ENCODE data around the gene CSTF1.

CSTF1 gene

GRCh38 chr20:56372850-56373249, 19.6 kb upstream of the CSTF1 start:
- Histone ChIP-seq H3K27me3 (ENCODE audit: low read depth, low read length) (no peaks in the 10 kb centered on the region), H3K36me3 (ENCODE audit: control insufficient read depth in 1 of 2, insufficient read depth in 2 of 2, low read length in 2 of 2) (peaks cover 5 to 6% of the 10 kb centered on the region in 2 donors), H3K9me3 (ENCODE audit: control insufficient read depth in 1 of 2, low read length in 2 of 2) (no peaks in the 10 kb centered on the region), H3K4me3 (ENCODE audit: low read depth in 1 of 2, low read length in 2 of 2) (no peak overlapping the region), H3K27ac (ENCODE audit: low read length) (no peak overlapping the region), H3K4me1 (ENCODE audit: control insufficient read depth in 1 of 2, insufficient read depth in 2 of 2, low read length in 2 of 2) (no peaks in the 10 kb centered on the region)

DNA sequence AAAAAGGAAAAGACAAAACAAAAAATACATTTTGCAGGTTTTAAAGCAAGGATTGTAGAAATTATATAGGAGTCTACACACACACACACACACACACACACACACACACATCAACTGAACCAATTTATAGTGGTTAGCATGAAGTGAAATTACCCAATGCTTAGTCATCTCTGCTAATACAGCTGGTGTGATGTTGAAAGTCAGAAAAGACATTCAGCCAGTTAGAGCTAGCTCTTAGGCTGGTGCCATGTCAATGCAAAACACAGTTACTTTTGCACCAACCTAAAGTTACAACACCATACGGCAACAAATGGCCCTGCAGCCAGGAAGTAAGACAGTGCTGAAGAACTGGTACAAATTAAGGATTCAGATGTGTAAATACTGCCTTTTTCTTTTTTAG, 18.5 kb upstream of the CSTF1 start:
- Histone ChIP-seq H3K9me3 (ENCODE audit: control insufficient read depth in 1 of 2, low read length in 2 of 2) (no peaks in the 10 kb centered on the region), H3K4me1 (ENCODE audit: control insufficient read depth in 1 of 2, insufficient read depth in 2 of 2, low read length in 2 of 2) (no peaks in the 10 kb centered on the region), H3K27ac (ENCODE audit: low read length) (no peak overlapping the region), H3K4me3 (ENCODE audit: low read depth in 1 of 2, low read length in 2 of 2) (no peak overlapping the region), H3K27me3 (ENCODE audit: low read depth, low read length) (no peaks in the 10 kb centered on the region), H3K36me3 (ENCODE audit: control insufficient read depth in 1 of 2, insufficient read depth in 2 of 2, low read length in 2 of 2) (peaks cover 4 to 5% of the 10 kb centered on the region in 2 donors)

DNA sequence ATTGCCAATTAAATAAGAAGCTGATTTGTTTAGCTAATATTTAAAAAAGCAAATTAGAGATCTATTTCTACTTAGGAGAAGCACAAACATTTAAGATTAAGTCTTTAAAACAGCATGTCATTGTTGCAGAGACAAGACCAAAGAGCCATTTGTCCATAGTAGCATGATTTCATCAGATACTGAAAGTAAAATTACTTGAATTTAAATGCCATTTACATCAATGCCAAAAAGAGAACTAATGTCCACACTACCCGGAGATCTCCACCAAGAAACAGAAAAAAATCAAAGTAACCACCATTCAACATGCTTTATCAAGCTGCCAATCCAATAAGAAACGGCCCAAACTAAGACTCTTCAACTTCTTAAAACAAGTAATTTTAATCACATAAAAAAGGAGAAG, 16.1 kb upstream of the CSTF1 start:
- no peaks in the 10 kb centered on the region for H3K9me3 ChIP-seq (ENCODE audit: control insufficient read depth in 1 of 2, low read length in 2 of 2)
- H3K36me3 ChIP-seq (ENCODE audit: control insufficient read depth in 1 of 2, insufficient read depth in 2 of 2, low read length in 2 of 2): peaks cover 0 to 5% of the 10 kb centered on the region in 2 donors
- H3K27me3 ChIP-seq (ENCODE audit: low read depth, low read length): no peaks in the 10 kb centered on the region
- no peak overlapping the region for H3K4me3 ChIP-seq (ENCODE audit: low read depth in 1 of 2, low read length in 2 of 2)
- H3K27ac ChIP-seq (ENCODE audit: low read length): no peak overlapping the region
- H3K4me1 ChIP-seq (ENCODE audit: control insufficient read depth in 1 of 2, insufficient read depth in 2 of 2, low read length in 2 of 2): no peaks in the 10 kb centered on the region

- Histone ChIP-seq H3K27me3 (ENCODE audit: low read depth, low read length) (no peaks in the 10 kb centered on the region), H3K27ac (ENCODE audit: low read length) (no peak overlapping the region), H3K36me3 (ENCODE audit: control insufficient read depth in 1 of 2, insufficient read depth in 2 of 2, low read length in 2 of 2) (no peaks in the 10 kb centered on the region), H3K9me3 (ENCODE audit: control insufficient read depth in 1 of 2, low read length in 2 of 2) (no peaks in the 10 kb centered on the region), H3K4me1 (ENCODE audit: control insufficient read depth in 1 of 2, insufficient read depth in 2 of 2, low read length in 2 of 2) (no peaks in the 10 kb centered on the region), H3K4me3 (ENCODE audit: low read depth in 1 of 2, low read length in 2 of 2) (no peak overlapping the region)
Observed at GRCh38 chr20:56378386-56378785, 14.1 kb upstream of the CSTF1 start.

DNA sequence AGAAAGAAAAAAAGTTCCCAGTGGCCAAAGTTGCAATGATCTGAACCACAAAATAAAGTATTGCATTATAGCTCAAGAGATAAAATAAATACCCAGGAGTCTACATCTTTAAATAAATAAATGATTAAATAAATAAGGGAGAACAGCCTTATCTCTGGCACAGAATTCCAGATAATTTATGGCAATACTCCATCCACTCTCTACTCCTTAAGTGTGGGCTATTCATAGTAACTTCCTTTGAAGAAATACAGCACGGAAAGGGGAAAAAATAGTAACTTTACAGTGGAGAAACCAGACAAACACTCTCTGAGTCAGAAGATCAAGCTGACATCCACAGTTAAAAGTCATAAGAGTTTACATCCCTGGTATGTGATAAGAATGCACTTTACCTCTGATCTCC, 12.1 kb upstream of the CSTF1 start:
- Histone ChIP-seq H3K4me1 (ENCODE audit: control insufficient read depth in 1 of 2, insufficient read depth in 2 of 2, low read length in 2 of 2) (no peaks in the 10 kb centered on the region), H3K9me3 (ENCODE audit: control insufficient read depth in 1 of 2, low read length in 2 of 2) (no peaks in the 10 kb centered on the region), H3K27ac (ENCODE audit: low read length) (no peak overlapping the region), H3K27me3 (ENCODE audit: low read depth, low read length) (no peaks in the 10 kb centered on the region), H3K4me3 (ENCODE audit: low read depth in 1 of 2, low read length in 2 of 2) (no peak overlapping the region), H3K36me3 (ENCODE audit: control insufficient read depth in 1 of 2, insufficient read depth in 2 of 2, low read length in 2 of 2) (no peaks in the 10 kb centered on the region)

DNA sequence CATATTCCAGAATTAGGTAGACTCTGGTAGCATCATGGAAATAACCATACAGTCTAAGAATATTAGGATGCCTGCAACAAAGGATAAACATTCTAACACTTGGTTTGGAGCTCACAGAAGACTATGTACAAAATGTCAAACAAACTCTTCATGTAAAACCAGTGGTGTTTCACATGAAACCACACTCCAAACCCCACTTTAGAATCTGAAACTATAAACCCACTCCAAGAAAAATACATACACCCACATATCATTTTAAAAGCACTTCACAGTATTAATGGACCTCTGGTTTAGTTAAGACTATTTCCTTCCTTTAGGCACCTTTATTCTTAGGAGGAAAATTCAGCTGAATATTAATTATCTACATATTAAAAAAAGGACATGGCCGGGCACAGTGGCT, 10.9 kb upstream of the CSTF1 start:
- no peak overlapping the region for H3K27ac ChIP-seq (ENCODE audit: low read length)
- no peaks in the 10 kb centered on the region for H3K36me3 ChIP-seq (ENCODE audit: control insufficient read depth in 1 of 2, insufficient read depth in 2 of 2, low read length in 2 of 2)
- H3K4me1 ChIP-seq (ENCODE audit: control insufficient read depth in 1 of 2, insufficient read depth in 2 of 2, low read length in 2 of 2): no peaks in the 10 kb centered on the region
- no peaks in the 10 kb centered on the region for H3K9me3 ChIP-seq (ENCODE audit: control insufficient read depth in 1 of 2, low read length in 2 of 2)
- no peak overlapping the region for H3K4me3 ChIP-seq (ENCODE audit: low read depth in 1 of 2, low read length in 2 of 2)
- no peaks in the 10 kb centered on the region for H3K27me3 ChIP-seq (ENCODE audit: low read depth, low read length)

- Histone ChIP-seq H3K4me1 (ENCODE audit: control insufficient read depth in 1 of 2, insufficient read depth in 2 of 2, low read length in 2 of 2) (no peaks in the 10 kb centered on the region), H3K27ac (ENCODE audit: low read length) (no peak overlapping the region), H3K4me3 (ENCODE audit: low read depth in 1 of 2, low read length in 2 of 2) (no peak overlapping the region), H3K27me3 (ENCODE audit: low read depth, low read length) (no peaks in the 10 kb centered on the region), H3K36me3 (ENCODE audit: control insufficient read depth in 1 of 2, insufficient read depth in 2 of 2, low read length in 2 of 2) (no peaks in the 10 kb centered on the region), H3K9me3 (ENCODE audit: control insufficient read depth in 1 of 2, low read length in 2 of 2) (no peaks in the 10 kb centered on the region)
Observed at GRCh38 chr20:56382696-56383095, 9.7 kb upstream of the CSTF1 start.

- Histone ChIP-seq H3K27ac (ENCODE audit: low read length) (no peak overlapping the region), H3K27me3 (ENCODE audit: low read depth, low read length) (no peaks in the 10 kb centered on the region), H3K36me3 (ENCODE audit: control insufficient read depth in 1 of 2, insufficient read depth in 2 of 2, low read length in 2 of 2) (peaks cover 0 to 4% of the 10 kb centered on the region in 2 donors), H3K4me3 (ENCODE audit: low read depth in 1 of 2, low read length in 2 of 2) (no peak overlapping the region), H3K9me3 (ENCODE audit: control insufficient read depth in 1 of 2, low read length in 2 of 2) (no peaks in the 10 kb centered on the region), H3K4me1 (ENCODE audit: control insufficient read depth in 1 of 2, insufficient read depth in 2 of 2, low read length in 2 of 2) (no peaks in the 10 kb centered on the region)
Observed at GRCh38 chr20:56383334-56383733, 9.1 kb upstream of the CSTF1 start.

GRCh38 chr20:56385130-56385529, 7.3 kb upstream of the CSTF1 start:
- H3K36me3 ChIP-seq (ENCODE audit: control insufficient read depth in 1 of 2, insufficient read depth in 2 of 2, low read length in 2 of 2): peaks cover 0 to 4% of the 10 kb centered on the region in 2 donors
- H3K27ac ChIP-seq (ENCODE audit: low read length): no peak overlapping the region
- no peaks in the 10 kb centered on the region for H3K27me3 ChIP-seq (ENCODE audit: low read depth, low read length)
- no peaks in the 10 kb centered on the region for H3K9me3 ChIP-seq (ENCODE audit: control insufficient read depth in 1 of 2, low read length in 2 of 2)
- H3K4me3 ChIP-seq (ENCODE audit: low read depth in 1 of 2, low read length in 2 of 2): no peak overlapping the region
- no peaks in the 10 kb centered on the region for H3K4me1 ChIP-seq (ENCODE audit: control insufficient read depth in 1 of 2, insufficient read depth in 2 of 2, low read length in 2 of 2)

DNA sequence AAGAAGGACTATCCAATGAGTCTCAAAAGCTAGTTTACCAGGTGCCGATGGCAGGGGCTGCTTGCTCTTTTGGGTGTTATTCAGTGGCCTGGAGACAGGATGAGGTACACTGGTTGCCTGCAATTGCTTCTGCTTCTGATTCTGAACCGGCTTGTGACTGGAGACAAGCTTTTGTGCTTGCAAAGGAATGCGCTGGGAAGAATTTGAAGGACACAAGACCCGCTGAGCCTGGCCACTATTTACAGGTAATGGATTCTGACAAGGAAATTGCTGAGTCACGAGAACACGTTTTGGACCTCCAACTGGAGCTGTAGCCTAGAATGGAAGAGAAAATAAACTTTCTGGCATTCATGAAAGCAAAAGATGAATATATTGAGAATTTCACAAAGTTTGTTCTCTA, 6.2 kb upstream of the CSTF1 start:
- no peak overlapping the region for H3K27ac ChIP-seq (ENCODE audit: low read length)

DNA sequence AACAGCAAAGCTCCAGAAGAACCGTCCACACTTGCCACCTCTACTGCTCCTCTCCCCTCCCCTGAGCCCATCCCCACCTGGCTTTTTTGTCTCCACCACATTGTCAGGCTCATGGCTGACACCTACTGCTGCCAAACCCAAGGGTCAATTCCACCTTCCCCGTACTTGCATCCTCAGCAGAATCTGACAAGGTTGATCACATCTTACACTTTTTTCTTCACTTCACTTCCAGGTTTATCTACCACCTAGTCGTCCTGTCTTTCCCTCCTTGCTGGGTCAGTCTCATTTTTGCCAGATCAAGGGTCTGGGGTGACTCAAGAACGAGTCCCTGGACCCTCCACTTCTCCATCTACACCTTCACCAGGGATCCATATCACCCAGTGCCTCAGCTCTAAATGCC, 3.6 kb upstream of the CSTF1 start:
- Histone ChIP-seq H3K4me3 (ENCODE audit: low read depth in 1 of 2, low read length in 2 of 2) (no peak overlapping the region), H3K36me3 (ENCODE audit: control insufficient read depth in 1 of 2, insufficient read depth in 2 of 2, low read length in 2 of 2) (peaks cover 0 to 4% of the 10 kb centered on the region in 2 donors), H3K4me1 (ENCODE audit: control insufficient read depth in 1 of 2, insufficient read depth in 2 of 2, low read length in 2 of 2) (peaks cover 5 to 16% of the 10 kb centered on the region in 2 donors), H3K27ac (ENCODE audit: low read length) (no peak overlapping the region), H3K9me3 (ENCODE audit: control insufficient read depth in 1 of 2, low read length in 2 of 2) (no peaks in the 10 kb centered on the region), H3K27me3 (ENCODE audit: low read depth, low read length) (no peaks in the 10 kb centered on the region)

More for the DNA sequence above, 6.2 kb upstream of the CSTF1 start:
- Histone ChIP-seq H3K9me3 (ENCODE audit: control insufficient read depth in 1 of 2, low read length in 2 of 2) (no peaks in the 10 kb centered on the region), H3K4me1 (ENCODE audit: control insufficient read depth in 1 of 2, insufficient read depth in 2 of 2, low read length in 2 of 2) (peaks cover 0 to 5% of the 10 kb centered on the region in 2 donors), H3K36me3 (ENCODE audit: control insufficient read depth in 1 of 2, insufficient read depth in 2 of 2, low read length in 2 of 2) (peaks cover 0 to 4% of the 10 kb centered on the region in 2 donors), H3K27me3 (ENCODE audit: low read depth, low read length) (no peaks in the 10 kb centered on the region), H3K4me3 (ENCODE audit: low read depth in 1 of 2, low read length in 2 of 2) (no peak overlapping the region)

DNA sequence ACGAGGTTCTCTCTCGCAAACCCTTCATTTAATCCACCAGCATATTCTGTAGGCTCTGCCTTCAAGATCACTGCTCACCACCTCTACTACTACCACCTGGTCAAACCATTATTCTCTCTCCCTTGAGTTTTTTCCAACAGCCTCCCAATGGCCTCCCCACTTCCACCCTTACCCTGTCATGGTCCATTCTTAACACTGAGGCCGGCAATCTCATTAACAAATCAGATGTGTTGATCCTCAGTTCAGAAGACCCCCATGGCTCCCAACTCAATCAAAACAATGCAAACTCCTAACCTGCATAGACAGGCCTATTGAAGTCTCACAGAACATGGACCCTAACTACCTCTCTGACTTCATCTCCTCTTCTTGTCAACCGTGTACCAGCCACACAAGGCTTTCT, 2.6 kb upstream of the CSTF1 start:
- Histone ChIP-seq H3K9me3 (ENCODE audit: control insufficient read depth in 1 of 2, low read length in 2 of 2) (no peaks in the 10 kb centered on the region), H3K27me3 (ENCODE audit: low read depth, low read length) (no peaks in the 10 kb centered on the region), H3K4me3 (ENCODE audit: low read depth in 1 of 2, low read length in 2 of 2) (no peak overlapping the region), H3K27ac (ENCODE audit: low read length) (no peak overlapping the region), H3K4me1 (ENCODE audit: control insufficient read depth in 1 of 2, insufficient read depth in 2 of 2, low read length in 2 of 2) (peaks cover 5 to 18% of the 10 kb centered on the region in 2 donors), H3K36me3 (ENCODE audit: control insufficient read depth in 1 of 2, insufficient read depth in 2 of 2, low read length in 2 of 2) (peaks cover 0 to 4% of the 10 kb centered on the region in 2 donors)
